Stimulated activated CD4-positive, alpha-beta T cell treated with anti-CD3 and anti-CD28 coated beads, Interleukin-1b, Interleukin-23, amount 100 ng/mL, for 1 hour (primary cell): ENCODE measurements around the gene CIZ1.
"Not testable (repeated sequence)": the region's sequence is repeated elsewhere in the genome, so short reads cannot be mapped to it uniquely, and the experiment has no call there.

Experiments
- DNase-seq, 2 donors: peaks; one replicate each; pipeline ENCODE4 v3.0.0-alpha.2; 2020; ENCODE audit warnings: low read depth in 2 of 2

Gene CIZ1

GRCh38 chr9:128190013-128190412 is 1.4 kb downstream of the CIZ1 start:
- no peak for DNase-seq

DNA sequence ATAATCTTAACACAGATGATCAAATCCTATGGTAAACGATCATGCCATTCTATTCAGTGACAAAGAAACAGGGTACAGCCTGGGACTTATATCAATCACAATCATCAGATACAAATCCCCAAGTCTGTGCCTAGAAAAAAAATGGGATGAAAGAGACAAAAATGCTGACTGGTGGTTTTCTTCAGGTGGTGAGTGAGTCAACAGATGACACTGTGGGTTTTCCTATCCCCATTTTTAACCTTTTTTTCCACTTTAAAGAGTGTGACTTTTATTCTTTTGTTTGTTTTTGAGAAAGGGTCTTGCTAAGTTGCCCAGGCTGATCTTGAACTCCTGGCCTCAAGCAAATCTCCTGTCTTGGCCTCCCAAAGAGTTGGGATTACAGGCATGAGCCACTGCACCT is 3.2 kb downstream of the CIZ1 start:
- DNase-seq: no peak

- DNase-seq: no peak
These were observed 4.0 kb downstream of the CIZ1 start for GRCh38 chr9:128187361-128187760.

- DNase-seq: no peak
These were observed 5.1 kb downstream of the CIZ1 start for GRCh38 chr9:128185979-128186965.

DNA sequence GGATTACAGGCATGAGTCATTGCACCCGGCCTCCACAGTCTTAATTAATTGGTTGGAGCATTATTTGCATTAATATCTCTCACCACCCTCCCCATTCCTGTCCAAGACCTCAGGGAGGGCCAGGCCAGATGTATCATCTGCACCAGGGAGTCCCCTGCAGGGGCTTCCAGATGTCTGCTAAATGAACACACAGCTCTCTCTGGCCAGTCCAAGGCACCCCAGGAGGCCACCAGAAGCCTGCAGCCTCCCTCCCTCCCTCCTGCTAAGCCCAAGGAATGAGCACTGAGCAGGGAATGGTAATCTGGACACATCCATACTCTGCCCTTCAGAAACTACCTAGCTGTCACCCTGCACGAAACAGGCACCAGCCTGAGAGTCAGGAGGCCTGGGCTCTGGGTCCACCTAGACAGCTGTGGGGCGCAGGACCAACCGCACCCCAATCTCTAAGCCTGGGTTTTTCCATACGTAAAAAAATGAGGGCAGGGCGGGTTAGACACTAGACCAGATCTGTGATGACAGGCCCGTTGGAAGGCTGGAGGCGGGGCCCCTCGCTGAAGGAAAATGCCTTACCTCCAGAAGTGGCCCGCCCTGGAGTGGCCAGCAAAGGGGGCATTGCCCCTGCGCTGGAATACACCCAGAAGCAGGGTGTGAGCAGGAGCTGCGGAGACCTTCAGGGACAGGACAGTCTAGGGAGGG is 8.3 kb downstream of the CIZ1 start:
- DNase-seq: no peak

GRCh38 chr9:128181480-128181879 is 9.9 kb downstream of the CIZ1 start:
- not testable (repeated sequence) for DNase-seq

GRCh38 chr9:128180447-128180846 is 10.9 kb downstream of the CIZ1 start:
- no peak for DNase-seq

GRCh38 chr9:128180001-128180400 is 11.4 kb downstream of the CIZ1 start:
- no peak for DNase-seq

DNA sequence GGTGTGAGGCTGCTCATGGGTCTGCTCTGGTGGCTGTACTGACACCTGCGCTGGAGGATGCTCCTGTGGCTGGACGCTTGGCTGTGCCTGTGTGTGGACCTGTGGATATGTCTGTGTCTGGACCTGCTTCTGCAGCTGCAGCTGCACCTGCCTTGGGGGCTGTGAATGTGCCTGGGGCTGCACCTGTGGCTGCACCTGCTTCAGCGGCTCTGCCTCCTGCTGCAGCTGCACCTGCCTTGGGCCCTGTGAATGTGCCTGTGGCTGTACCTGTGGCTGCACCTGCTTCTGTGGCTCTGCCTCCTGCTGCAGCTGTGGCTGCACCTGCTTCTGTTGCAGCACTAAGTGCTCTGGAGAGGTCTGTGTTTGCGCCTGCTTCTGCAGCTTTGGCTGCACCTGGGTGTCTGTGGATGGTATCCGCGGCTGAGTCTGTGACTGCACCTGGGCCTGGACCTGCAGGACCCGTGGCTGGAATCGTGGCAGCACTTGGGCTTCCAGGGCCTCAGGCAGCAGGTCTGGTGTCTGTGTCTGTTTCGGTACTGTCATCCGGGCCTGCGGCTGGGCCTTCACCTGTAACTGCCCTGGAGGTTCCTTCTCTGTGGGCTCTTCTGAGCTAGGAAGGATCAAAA is 12.5 kb downstream of the CIZ1 start:
- no peak for DNase-seq

DNA sequence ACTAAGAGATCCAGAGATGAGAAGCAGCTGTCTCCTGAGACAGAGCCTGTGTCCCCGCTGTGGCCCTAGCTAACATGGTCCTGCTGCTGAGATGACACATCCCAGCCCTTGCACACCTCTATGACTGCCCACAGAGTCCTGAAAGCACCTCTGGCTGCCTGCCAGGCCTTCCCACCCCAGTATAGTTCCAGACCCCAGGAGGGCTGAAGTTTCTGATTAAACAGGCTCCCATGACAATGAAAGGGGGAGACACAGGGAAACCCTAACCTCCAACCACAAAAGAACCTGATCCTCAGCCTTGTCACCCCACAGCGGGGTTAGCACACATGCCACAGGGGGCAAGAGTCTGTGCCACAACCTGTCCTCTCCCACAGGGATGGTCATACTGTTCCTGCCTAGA is 15.6 kb downstream of the CIZ1 start:
- DNase-seq: no peak

GRCh38 chr9:128175102-128175563 is 16.2 kb downstream of the CIZ1 start:
- no peak for DNase-seq

DNA sequence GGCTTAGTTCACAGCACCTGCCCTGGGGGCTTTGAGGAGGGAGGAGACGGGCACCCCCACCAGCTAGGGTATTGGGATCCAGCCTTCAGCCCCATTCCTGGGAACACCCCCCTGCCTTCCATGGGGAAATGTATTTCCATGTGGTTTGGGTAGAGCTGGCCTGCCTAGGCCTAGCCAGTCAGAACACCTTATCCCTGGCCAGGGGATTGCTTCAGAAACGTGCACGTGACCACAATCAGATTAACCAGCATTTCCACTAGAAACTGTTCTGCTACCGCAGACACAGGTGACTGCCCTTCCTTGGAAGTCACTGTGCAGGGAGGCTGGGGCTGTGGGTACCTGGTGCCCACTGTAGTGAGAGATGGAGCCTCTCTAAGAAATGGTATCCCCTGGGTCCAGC is 17.3 kb downstream of the CIZ1 start:
- DNase-seq: no peak

- no peak for DNase-seq
These were observed 21.4 kb downstream of the CIZ1 start for GRCh38 chr9:128169925-128170324.

- DNase-seq: no peak
These were observed 21.9 kb downstream of the CIZ1 start for GRCh38 chr9:128169492-128169891.

DNA sequence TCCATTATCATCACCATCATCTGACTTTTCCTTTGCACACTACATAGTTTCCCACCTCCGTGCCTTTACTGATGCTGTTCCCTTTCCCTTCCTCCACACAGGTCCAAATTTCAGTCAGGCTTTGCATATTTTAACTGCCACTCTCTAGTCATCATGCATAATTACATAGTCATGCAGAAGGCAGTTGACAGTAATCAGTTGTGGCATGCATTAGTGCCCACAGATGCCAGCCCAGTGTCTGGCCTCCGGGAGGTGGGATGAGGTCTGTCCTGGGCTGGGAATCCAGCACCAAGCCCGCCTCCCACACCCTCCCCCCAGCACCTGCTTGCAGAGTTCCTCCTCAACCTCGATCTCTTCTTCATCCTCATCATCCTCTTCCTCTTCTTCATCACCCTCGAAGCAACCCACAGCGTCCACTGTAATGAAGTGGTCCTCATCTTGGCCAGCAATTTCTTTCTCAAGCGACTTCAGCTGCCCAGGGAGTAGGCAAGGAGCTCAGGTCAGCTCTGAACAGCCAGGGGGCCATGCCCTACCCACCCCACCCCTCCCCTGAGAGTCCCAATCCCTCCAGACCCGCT is 22.6 kb downstream of the CIZ1 start:
- no peak for DNase-seq

DNA sequence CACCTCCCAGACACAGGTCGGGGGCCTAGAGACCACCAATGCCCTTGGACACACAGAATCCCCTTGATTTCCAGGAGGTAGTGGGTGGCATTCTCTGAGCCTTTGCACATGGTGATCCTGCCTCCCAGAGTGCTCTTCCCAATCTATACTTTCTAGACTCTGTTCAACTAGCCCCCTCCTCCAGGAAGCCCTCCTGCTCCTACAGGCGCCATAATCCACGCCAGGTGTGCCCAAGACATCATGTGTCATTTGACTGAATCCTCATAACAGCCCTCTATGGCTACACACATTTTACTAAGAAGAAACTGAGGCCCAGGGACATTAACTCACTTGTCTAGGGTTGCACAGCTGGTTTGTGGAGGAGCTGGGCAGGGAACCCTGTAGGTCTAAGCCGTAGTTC is 24.2 kb downstream of the CIZ1 start:
- no peak for DNase-seq

DNA sequence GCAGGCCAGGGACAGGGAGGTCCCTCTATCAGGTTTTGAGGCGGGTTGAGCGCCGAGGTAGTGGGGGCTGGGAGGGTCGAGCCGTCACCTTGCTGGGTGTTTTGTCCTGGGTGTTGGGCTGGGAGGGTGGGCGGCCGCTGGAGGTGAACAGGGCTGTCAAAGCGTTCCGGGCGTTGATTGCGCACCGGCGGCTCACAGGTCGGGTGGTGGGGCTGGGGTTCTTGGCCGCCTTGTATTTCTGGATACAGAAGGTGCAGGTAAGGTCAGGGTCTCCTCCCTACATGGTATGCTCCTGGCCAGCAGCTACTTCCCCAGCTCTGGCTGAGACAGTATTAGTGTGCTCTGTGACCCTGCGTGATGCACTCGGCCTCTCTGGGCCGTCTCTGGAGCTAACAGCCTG is 25.2 kb downstream of the CIZ1 start:
- no peak for DNase-seq

- no peak for DNase-seq
These were observed 27.0 kb downstream of the CIZ1 start for GRCh38 chr9:128164307-128164885.

GRCh38 chr9:128163523-128164306 is 27.7 kb downstream of the CIZ1 start:
- no peak for DNase-seq

DNA sequence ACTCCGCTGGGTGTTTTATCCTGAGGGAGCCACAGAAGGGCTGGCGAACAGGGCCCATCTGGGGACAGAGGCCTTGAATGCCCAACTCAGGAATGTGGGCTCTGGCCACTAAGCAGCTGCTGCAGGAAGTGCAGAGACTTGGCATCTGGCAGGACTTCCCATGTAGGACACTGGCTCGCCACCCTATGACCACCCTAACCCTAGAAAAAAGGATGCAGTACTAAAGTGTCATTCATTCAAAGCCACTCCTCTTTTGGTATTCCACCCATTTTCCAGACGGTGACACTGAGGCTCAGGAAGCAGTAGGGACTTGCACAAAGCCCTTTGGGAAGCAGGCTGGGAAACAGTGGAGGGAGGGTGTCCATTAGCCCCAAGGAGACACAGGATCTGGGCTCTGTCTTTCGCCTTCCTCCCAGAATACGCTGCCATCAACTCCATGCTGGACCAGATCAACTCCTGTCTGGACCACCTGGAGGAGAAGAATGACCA is 28.3 kb downstream of the CIZ1 start:
- DNase-seq: no peak
